GM19468 (cell line): ENCODE data around the gene PLEKHJ1.

Experiments used
- ATAC-seq: cut with Tn5 transposase; IDR thresholded peaks from one replicate; pipeline ENCODE4 v1.9.1; 2021; ENCODE audit warnings: mild to moderate bottlenecking, moderate library complexity, moderate number of reproducible peaks; ENCODE audit not compliant: unreplicated experiment; ENCODE audit errors: extremely low read depth

Gene PLEKHJ1

GRCh38 chr19:2251106-2252054 is 15.3 kb upstream of the PLEKHJ1 start:
- ATAC-seq = no peak

GRCh38 chr19:2250766-2251105 is 14.6 kb upstream of the PLEKHJ1 start:
- no peak for ATAC-seq

- ATAC-seq = no peak
These were observed 14.0 kb upstream of the PLEKHJ1 start for GRCh38 chr19:2249880-2250765.

GRCh38 chr19:2249010-2249866 is 13.1 kb upstream of the PLEKHJ1 start, which contains the start of gene AMH:
Gene AMH (plus strand): TSS chr19:2249323. CDS start chr19:2249333, 10 bp downstream.
- no peak for ATAC-seq

- ATAC-seq = no peak
These were observed 12.2 kb upstream of the PLEKHJ1 start for GRCh38 chr19:2248136-2249009.

GRCh38 chr19:2247433-2248101 is 11.4 kb upstream of the PLEKHJ1 start:
- ATAC-seq = no peak

GRCh38 chr19:2246801-2247361 is 10.8 kb upstream of the PLEKHJ1 start:
- ATAC-seq = no peak

- no peak for ATAC-seq
These were observed 10.0 kb upstream of the PLEKHJ1 start for GRCh38 chr19:2246014-2246620.

GRCh38 chr19:2245273-2245672 is 9.1 kb upstream of the PLEKHJ1 start:
- ATAC-seq = no peak

- no peak for ATAC-seq
These were observed 8.4 kb upstream of the PLEKHJ1 start for GRCh38 chr19:2244486-2244885.

- no peak for ATAC-seq
These were observed 7.9 kb upstream of the PLEKHJ1 start for GRCh38 chr19:2244125-2244411.

GRCh38 chr19:2243274-2244124 is 7.4 kb upstream of the PLEKHJ1 start:
- no peak for ATAC-seq

- ATAC-seq = no peak
These were observed 6.7 kb upstream of the PLEKHJ1 start for GRCh38 chr19:2242816-2243215.

GRCh38 chr19:2242092-2242537 is 6.0 kb upstream of the PLEKHJ1 start:
- no peak for ATAC-seq

- ATAC-seq = no peak
These were observed 5.0 kb upstream of the PLEKHJ1 start for GRCh38 chr19:2240881-2241760.
